ENCODE measurements around the gene SFSWAP. TPM values are rescaled to one million over a fixed set of nuclear protein-coding genes. Genes with fewer than 3 reads are reported as not detected.
"Not testable (repeated sequence)": the region's sequence is repeated elsewhere in the genome, so short reads cannot be mapped to it uniquely, and the experiment has no call there.

Gene SFSWAP
- total RNA-seq = 24.3 and 25.3 TPM in 2 replicates

- H3K4me3 ChIP-seq (ENCODE audit: low read depth, low read length) = peak within 1 kb of the TSS; percentile 100
- no peak for TF ChIP-seq CTCF (conservative IDR thresholded peaks at IDR 0.05; ENCODE audit: low read depth, low read length)
- DNase-seq (ENCODE audit: low read depth) = peak; percentile 13
Observed at GRCh38 chr12:131710464-131711457, at the start of gene SFSWAP. Gene SFSWAP, plus strand, starts transcription at chr12:131711090. Its CDS starts 140 bp downstream, at chr12:131711230.

DNA sequence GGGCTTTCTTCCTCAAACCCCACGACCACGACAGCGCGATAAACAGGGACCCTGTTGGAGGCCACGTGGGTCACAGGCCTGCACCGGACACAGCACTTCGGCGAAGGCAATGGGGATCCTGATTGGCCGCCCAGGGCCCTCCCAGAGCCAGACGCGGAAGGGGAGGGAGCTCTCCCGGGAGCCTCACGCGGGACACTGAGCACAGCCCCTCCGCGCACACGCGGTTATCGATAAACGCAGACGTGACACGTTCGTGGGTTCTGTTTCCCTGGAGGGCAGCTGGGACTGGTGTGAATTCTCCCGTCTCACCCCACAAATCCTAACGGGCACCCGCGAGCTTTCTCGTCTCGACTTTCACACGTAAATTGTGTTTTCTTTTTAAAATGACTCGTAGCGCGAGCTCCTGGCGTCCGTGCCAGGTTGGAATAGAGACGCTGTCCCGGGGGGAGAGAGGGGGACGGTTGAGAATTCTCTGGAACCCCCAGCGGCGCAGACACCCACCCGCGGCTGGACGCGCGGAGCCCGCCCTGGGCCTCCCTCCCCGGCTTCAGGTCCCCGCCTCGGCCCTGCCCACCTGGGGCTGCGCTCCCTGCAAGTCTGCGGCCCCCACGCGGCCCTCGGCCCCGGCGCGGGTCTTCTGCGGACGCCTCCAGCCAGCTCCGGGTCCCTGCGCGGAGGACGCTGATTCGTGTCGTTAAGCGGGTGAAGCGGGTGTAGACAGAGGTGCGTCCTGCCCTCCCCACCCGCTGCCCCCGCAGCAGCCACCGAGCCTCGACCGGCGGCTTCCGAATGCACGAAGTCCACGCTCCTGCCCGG lies 49.5 kb upstream of the SFSWAP start:
- not testable (repeated sequence) for DNase-seq (ENCODE audit: low read depth); H3K4me3 ChIP-seq (ENCODE audit: low read depth, low read length)

DNA sequence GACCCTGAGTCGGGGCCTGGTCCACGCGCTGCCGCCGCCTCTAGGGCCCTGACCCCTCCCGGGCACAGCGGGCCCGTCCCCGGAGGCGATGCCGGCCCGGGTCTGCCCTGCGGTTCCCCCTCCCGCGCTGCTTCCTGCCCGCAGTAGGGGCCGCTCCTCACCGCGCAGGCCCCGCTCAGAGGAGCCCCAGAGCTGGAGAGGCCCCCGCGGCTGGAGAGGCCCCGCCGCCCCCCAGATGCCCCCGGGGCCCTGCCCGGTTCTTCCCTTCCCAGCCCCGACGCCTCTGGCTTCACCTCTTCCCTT lies 49.0 kb upstream of the SFSWAP start:
- H3K4me3 ChIP-seq (ENCODE audit: low read depth, low read length); DNase-seq (ENCODE audit: low read depth): not testable (repeated sequence)

DNA sequence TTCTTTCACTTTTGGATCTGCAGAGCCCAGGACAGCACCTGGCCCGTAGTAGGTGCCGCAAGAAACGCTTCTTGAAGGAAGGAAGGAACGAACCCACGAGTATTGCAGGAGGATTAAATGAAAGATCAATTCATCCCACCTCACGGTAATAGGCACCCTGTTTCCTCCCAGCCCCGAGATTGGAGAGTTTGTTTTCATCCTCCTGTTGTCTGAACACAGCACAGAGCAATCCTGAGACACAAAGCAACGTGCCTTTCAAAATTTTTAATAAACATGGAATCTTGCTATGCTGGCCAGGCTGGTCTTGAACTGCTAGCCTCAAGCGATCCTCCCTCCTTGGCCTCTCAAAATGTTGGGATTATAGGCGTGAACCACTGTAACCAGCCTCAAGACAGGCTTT lies 48.5 kb upstream of the SFSWAP start:
- not testable (repeated sequence) for DNase-seq (ENCODE audit: low read depth); H3K4me3 ChIP-seq (ENCODE audit: low read depth, low read length)

- not testable (repeated sequence) for DNase-seq (ENCODE audit: low read depth); H3K4me3 ChIP-seq (ENCODE audit: low read depth, low read length)
Observed at GRCh38 chr12:131665666-131666065, 45.2 kb upstream of the SFSWAP start.

GRCh38 chr12:131666486-131666885 lies 44.4 kb upstream of the SFSWAP start:
- DNase-seq (ENCODE audit: low read depth) = not testable (repeated sequence)

DNA sequence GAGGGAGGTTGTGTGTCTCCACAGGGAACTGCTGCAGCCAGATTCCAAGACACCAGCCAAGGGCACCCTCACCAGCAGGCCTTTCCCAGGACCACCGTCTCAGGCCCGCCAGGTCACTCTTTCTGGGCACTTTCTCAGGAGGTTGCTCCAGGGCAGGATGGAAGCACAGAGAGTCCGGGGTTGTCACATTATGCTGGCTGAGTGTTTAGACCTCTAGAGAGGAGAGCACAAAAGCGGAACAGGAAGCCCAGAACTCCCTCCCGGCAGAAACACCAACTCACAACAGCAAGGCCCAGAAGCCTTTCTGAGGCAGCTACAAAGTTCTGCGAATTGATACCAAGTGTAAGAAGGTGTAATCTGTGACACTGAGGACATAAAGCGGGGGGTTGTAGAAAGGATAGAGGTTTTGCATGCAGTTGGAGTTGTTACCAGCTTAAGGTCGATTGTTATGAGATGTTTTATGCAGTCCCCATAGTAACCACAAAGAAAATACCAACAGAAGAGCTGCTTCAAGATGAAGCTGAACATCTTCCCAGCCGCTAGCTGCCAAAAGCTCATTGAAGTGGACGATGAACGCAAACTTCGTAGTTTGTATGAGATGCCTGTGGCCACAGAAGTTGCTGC lies 43.8 kb upstream of the SFSWAP start:
- H3K4me3 ChIP-seq (ENCODE audit: low read depth, low read length); DNase-seq (ENCODE audit: low read depth): not testable (repeated sequence)

More at GRCh38 chr12:131666486-131666885, 44.4 kb upstream of the SFSWAP start:
- H3K4me3 ChIP-seq (ENCODE audit: low read depth, low read length) = not testable (repeated sequence)

DNA sequence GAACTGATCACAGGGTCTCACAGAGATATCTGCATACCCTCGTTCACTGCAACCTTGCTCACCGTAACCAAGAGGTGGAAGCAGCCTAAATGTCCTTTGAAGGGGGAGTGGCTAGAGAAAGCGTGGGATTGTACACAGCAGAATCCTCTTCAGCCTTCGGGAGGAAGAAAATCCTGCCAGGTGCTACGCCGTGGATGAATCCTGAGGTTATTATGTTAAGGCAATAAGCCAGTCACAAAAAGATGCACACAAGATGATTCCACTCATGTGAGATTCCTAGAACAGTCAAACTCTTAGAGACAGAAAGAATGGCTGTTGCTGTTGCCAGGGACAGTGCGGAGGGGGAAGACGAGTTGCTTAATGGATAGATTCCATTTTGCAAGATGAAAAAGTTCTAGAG lies 39.6 kb upstream of the SFSWAP start:
- no peak for DNase-seq (ENCODE audit: low read depth)
- no peak overlapping the region for H3K4me3 ChIP-seq (ENCODE audit: low read depth, low read length)
- TF ChIP-seq CTCF (conservative IDR thresholded peaks at IDR 0.05; ENCODE audit: low read depth, low read length) = no peak

- H3K4me3 ChIP-seq (ENCODE audit: low read depth, low read length) = no peak overlapping the region
- no peak for DNase-seq (ENCODE audit: low read depth)
- TF ChIP-seq CTCF (conservative IDR thresholded peaks at IDR 0.05; ENCODE audit: low read depth, low read length) = no peak
Observed at GRCh38 chr12:131671871-131672270, 39.0 kb upstream of the SFSWAP start.

Measured in epithelial cell of proximal tubule (primary cell).